HG03066 (cell line): ENCODE results near the gene MTMR6.

Experiments
- ATAC-seq: cut with Tn5 transposase; IDR thresholded peaks from one replicate; pipeline ENCODE4 v1.9.1; 2021; ENCODE audit warnings: low read depth; ENCODE audit not compliant: unreplicated experiment

The MTMR6 gene

GRCh38 chr13:25224151-25224550 is 63.1 kb downstream of the MTMR6 start:
- no peak for ATAC-seq

DNA sequence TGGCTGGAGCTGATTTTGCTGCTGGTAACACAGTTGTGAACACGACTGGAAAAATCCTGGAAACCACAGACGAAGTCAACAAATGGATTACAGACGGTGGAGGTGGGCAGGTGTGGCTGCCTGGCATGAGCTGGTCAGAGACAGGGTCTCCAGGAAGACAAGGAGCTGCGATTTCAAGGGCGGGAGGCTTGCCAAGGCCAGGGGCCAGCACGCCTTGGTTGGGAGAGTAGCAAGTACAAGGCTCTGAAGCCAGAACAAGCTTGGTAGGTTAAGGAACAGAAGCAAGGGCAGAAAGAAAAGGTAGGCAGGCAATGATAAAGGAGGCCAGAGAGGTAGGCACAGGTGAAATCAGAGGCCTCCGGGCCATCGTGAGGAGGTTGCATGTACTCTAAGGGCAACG is 64.5 kb downstream of the MTMR6 start:
- no peak for ATAC-seq

- ATAC-seq: no peak
Measured at GRCh38 chr13:25218019-25218418, 69.3 kb downstream of the MTMR6 start.

- ATAC-seq: no peak
Measured at GRCh38 chr13:25217023-25217885, 70.0 kb downstream of the MTMR6 start.

DNA sequence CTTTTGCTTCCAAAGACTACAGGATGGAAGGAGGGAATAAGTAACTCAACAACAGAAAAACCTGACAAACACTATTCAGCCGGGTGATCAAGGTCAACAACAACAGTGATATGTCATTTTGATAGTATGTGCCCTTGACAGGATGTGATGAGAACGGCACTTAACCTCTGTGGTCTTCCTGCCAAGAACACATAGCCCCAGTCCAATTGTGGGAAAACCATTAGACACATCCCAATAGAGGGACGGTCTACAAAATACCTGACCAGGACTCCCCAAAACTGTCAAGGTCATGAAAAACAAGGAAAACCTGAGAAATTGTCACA is 72.1 kb downstream of the MTMR6 start:
- no peak for ATAC-seq

- ATAC-seq: no peak
Measured at GRCh38 chr13:25214491-25215252, 72.6 kb downstream of the MTMR6 start.

GRCh38 chr13:25213715-25214114 is 73.6 kb downstream of the MTMR6 start:
- ATAC-seq: no peak

- ATAC-seq: no peak
Measured at GRCh38 chr13:25210842-25211569, 76.3 kb downstream of the MTMR6 start.

- ATAC-seq: no peak
Measured at GRCh38 chr13:25207291-25207810, 79.9 kb downstream of the MTMR6 start.

DNA sequence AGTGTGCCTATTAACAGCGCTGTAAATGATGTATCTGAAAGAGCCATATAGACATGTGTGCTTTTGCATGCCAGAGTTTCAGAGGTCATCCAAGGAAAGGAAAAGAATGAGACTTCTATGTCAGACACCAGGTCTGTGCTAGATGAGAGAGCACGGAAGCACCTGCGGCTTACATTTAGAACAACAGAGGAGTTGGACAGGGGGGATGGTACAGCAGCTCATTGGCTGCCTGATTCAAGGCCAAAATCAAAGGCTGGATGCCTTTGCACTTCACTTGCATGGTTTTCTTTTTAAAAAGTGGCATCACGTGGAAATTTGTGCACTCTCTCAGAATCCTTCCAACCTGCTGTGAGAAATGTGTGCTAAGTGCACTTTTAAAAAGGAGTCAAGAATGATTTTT is 82.4 kb downstream of the MTMR6 start:
- no peak for ATAC-seq

DNA sequence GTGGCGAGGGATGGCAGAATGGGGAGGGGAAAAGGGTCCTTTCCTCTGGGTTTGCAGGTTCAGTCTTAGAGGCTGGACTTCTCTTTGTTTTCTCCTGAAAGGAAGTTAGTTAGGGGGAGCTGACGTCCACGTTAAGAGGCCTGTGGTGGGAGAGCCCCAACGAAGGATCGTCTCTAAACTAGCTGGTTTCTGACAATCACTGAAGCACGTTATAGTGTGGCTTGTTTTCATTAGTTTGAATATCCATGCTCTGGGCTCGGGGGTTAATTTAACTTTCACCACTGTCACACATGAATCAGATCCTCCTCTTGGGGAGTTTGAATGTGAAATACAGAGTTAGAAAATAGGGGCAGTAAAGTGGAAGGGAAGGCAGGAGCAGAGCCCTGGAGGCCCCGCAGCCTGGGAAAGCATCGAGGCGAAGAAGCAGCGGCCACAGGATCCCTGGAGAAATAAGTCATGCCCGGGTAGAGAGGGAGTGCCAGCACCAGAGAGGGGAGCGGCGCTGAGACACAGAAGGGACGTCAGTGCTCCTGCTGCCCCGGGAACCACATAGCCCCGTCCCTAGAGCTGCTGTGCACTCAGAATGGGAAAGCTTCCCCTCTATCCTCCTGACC is 84.1 kb downstream of the MTMR6 start:
- ATAC-seq: no peak

- ATAC-seq: no peak
Measured at GRCh38 chr13:25200783-25201182, 86.5 kb downstream of the MTMR6 start.

- no peak for ATAC-seq
Measured at GRCh38 chr13:25198647-25199046, 88.6 kb downstream of the MTMR6 start.

GRCh38 chr13:25196971-25197370 is 90.3 kb downstream of the MTMR6 start:
- ATAC-seq: no peak
